Left lung (tissue), 10 donors: ENCODE results near the gene C4orf54. TPM values are rescaled to one million over a fixed set of nuclear protein-coding genes. Genes with fewer than 3 reads are reported as not detected.

ENCODE experiments used
- ATAC-seq: fragments of 200-7000 bp; cut with Tn5 transposase; one replicate; pipeline ENCODE4 v1.9.1; 2020; ENCODE audit warnings: moderate library complexity
- DNase-seq, 4 donors: peaks; one replicate each; pipeline ENCODE4 v3.0.0-alpha.2; 2013 to 2020
- H3K27ac ChIP-seq, 2 donors: fragments of 200-600 bp; sonication (generic) in 1 of 2; one replicate each; pipeline versions ENCODE4 v1.5.0 to v1.8.0; 2020 to 2021
- H3K27me3 ChIP-seq, 2 donors: fragments of 200-600 bp; sonication (generic) in 1 of 2; one replicate each; pipeline versions ENCODE4 v1.5.0 to v1.8.0; 2020 to 2021
- H3K36me3 ChIP-seq, 2 donors: fragments of 200-600 bp; sonication (generic) in 1 of 2; one replicate each; pipeline versions ENCODE4 v1.5.0 to v1.8.0; 2020 to 2021
- H3K4me1 ChIP-seq, 2 donors: fragments of 200-600 bp; one replicate each; pipeline ENCODE4 v1.8.0; 2021
- H3K4me3 ChIP-seq, 2 donors: fragments of 200-600 bp; sonication (generic) in 1 of 2; one replicate each; pipeline versions ENCODE4 v1.5.0 to v1.8.0; 2020 to 2021; ENCODE audit warnings: mild to moderate bottlenecking in 1 of 2
- H3K9me3 ChIP-seq, 2 donors: fragments of 200-600 bp; sonication (generic) in 1 of 2; one replicate each; pipeline versions ENCODE4 v1.5.0 to v1.8.0; 2020 to 2021
- intact Hi-C, 2 donors: fragments of 100-400 bp; cut with DNase I; formaldehyde crosslinking; loops; one replicate each; pipeline versions ENCODE4 v1.11.2 to v1.14.2; 2022
- polyA plus RNA-seq, 6 donors: library from polyadenylated mRNA; unstranded; fragments of 120-200 nt; gene quantifications; one replicate each; pipeline ENCODE4 v1.2.1, GENCODE V29; 2013; ENCODE audit not compliant: insufficient read length in 6 of 6
- total RNA-seq, 2 donors: library from RNA; stranded (reverse); fragmentation: NEBNext Ultra II Directional; extraction: Animal tissue kit (Norgen Biotek cat#: 25700); gene quantifications; one replicate each; pipeline ENCODE4 v1.2.1, GENCODE V29; 2021
- TF ChIP-seq, protein P1 (sequence below), 2 donors: fragments of 200-600 bp; sonication (generic) in 1 of 2; IDR thresholded peaks; one replicate each; pipeline versions ENCODE4 v1.5.0 to v1.8.0; 2021; ENCODE audit warnings: antibody characterized with exemption in 2 of 2
- donor health status: DM: no; HTN: yes; CAD: no.
- donor health status: DM: no; HTN: no; CAD: no.

C4orf54 gene
- total and polyA plus RNA-seq, 8 donors, result 0.01 to 0.12 (median 0.05) TPM

DNA sequence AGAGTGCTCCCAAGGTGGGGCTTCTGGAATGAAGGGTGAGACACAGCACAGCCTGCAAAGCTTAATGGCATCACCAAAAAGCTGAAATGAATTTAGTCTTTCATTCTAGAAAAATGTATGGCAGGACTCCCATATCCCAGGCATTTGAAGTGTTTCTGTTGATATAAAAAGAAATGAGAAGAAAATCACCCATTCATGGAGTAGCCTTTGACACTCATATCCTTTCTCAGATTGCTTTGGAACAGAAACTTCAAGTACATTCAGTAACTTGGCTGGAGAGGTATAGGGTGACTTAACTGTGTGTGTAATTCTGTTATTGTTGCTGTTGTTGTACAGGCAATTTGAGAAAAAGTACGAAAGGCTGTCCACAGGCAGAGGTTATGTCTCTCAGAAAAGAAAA is 35.3 kb downstream of the C4orf54 start:
- Histone ChIP-seq H3K36me3 (no peaks in the 10 kb centered on the region), H3K4me3 (no peak overlapping the region), H3K9me3 (no peaks in the 10 kb centered on the region), H3K27me3 (no peaks in the 10 kb centered on the region), H3K4me1 (no peaks in the 10 kb centered on the region), H3K27ac (no peak overlapping the region)
- DNase-seq (no peak), ATAC-seq (no peak)
- intact Hi-C loops, result no loop called here
- TF ChIP-seq, protein P1, sequence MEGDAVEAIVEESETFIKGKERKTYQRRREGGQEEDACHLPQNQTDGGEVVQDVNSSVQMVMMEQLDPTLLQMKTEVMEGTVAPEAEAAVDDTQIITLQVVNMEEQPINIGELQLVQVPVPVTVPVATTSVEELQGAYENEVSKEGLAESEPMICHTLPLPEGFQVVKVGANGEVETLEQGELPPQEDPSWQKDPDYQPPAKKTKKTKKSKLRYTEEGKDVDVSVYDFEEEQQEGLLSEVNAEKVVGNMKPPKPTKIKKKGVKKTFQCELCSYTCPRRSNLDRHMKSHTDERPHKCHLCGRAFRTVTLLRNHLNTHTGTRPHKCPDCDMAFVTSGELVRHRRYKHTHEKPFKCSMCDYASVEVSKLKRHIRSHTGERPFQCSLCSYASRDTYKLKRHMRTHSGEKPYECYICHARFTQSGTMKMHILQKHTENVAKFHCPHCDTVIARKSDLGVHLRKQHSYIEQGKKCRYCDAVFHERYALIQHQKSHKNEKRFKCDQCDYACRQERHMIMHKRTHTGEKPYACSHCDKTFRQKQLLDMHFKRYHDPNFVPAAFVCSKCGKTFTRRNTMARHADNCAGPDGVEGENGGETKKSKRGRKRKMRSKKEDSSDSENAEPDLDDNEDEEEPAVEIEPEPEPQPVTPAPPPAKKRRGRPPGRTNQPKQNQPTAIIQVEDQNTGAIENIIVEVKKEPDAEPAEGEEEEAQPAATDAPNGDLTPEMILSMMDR (IDR thresholded peaks at IDR 0.05), result no peak

DNA sequence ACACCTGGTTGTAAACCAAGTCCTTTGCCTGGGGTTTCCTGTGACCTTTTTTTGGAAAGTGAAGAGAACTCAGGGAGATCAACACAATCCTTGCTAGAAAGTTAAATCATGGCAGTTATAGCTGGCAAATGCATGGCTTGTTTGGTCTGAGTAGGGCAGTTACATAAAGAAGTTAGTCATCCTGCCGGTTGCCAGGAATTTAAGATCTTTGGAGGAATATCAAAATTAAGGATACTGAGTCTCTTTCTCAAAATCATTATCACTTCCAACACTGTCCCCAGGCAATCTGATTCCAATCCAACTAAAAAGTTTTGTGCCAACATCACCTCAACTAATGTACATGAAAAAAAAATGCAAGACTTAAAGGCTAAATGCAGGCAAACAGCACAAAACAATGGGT is 40.3 kb downstream of the C4orf54 start:
- intact Hi-C loops, result no loop called here
- Histone ChIP-seq H3K27ac (no peak overlapping the region), H3K9me3 (no peaks in the 10 kb centered on the region), H3K4me3 (no peak overlapping the region), H3K4me1 (no peaks in the 10 kb centered on the region), H3K36me3 (no peaks in the 10 kb centered on the region), H3K27me3 (no peaks in the 10 kb centered on the region)
- TF ChIP-seq, protein P1 (IDR thresholded peaks at IDR 0.05), result no peak
- ATAC-seq (no peak), DNase-seq (no peak)

GRCh38 chr4:99615170-99615820 is 42.3 kb downstream of the C4orf54 start:
- intact Hi-C loops, result no loop called here
- Histone ChIP-seq H3K4me3 (no peak overlapping the region), H3K36me3 (no peaks in the 10 kb centered on the region), H3K27ac (no peak overlapping the region), H3K9me3 (no peaks in the 10 kb centered on the region), H3K4me1 (no peaks in the 10 kb centered on the region), H3K27me3 (no peaks in the 10 kb centered on the region)
- DNase-seq, result no peak
- ATAC-seq, result peak; percentile 40
- TF ChIP-seq, protein P1 (IDR thresholded peaks at IDR 0.05), result no peak

DNA sequence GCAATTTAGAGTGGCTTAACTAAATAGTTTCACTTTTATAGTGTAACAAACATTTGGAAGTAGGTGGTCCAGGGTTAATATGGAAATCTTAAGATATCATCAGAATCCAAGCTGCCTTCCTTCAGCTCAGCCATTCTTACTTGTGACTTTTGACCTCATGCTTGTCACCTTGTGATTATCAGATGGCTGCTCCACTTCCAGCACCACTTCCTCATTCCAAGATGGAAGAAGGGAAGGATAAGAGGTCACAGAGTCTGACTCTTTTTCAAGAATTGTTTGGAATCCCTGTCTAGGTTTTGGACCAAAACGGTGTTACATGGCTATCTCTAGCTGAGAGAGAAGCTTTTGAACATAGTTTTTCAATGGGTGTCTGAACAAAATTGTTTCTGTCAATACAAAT is 43.1 kb downstream of the C4orf54 start:
- no peak overlapping the region for H3K27ac ChIP-seq
- H3K4me3 ChIP-seq, result no peak overlapping the region
- TF ChIP-seq, protein P1 (IDR thresholded peaks at IDR 0.05), result no peak
- H3K36me3 ChIP-seq, result no peaks in the 10 kb centered on the region
- DNase-seq, result no peak
- H3K27me3 ChIP-seq, result no peaks in the 10 kb centered on the region
- intact Hi-C loops, result no loop called here
- H3K4me1 ChIP-seq, result no peaks in the 10 kb centered on the region
- ATAC-seq, result no peak
- no peaks in the 10 kb centered on the region for H3K9me3 ChIP-seq

- H3K36me3 ChIP-seq, result no peaks in the 10 kb centered on the region
- DNase-seq (no peak), ATAC-seq (no peak)
Observed at GRCh38 chr4:99612704-99613103, 44.9 kb downstream of the C4orf54 start.

More at GRCh38 chr4:99612704-99613103, 44.9 kb downstream of the C4orf54 start:
- Histone ChIP-seq H3K9me3 (no peaks in the 10 kb centered on the region), H3K27me3 (no peaks in the 10 kb centered on the region), H3K4me1 (no peaks in the 10 kb centered on the region), H3K4me3 (no peak overlapping the region), H3K27ac (no peak overlapping the region)
- intact Hi-C loops, result no loop called here
- TF ChIP-seq, protein P1 (IDR thresholded peaks at IDR 0.05), result no peak
